Esophagus muscularis mucosa (tissue), 4 donors: ENCODE data around the gene PHKA1.

Experiments used
- CTCF ChIP-seq, 3 experiments: fragments of 200-600 bp in 2 of 3; fragments of 450-650 bp in 1 of 3; sonication (generic) in 2 of 3; IDR thresholded peaks; one replicate each; pipeline ENCODE4 v1.5.1; 2017 to 2019; ENCODE audit warnings: antibody characterized with exemption in 3 of 3, mild to moderate bottlenecking in 2 of 3, moderate library complexity in 1 of 3
- EP300 ChIP-seq: sonication (generic); formaldehyde crosslinking; IDR thresholded peaks from one replicate; pipeline ENCODE4 v1.6.1; 2017; ENCODE audit warnings: antibody characterized with exemption
- POLR2A ChIP-seq: fragments of 450-650 bp; IDR thresholded peaks from one replicate; pipeline ENCODE4 v1.6.1; 2017; ENCODE audit warnings: antibody characterized with exemption, moderate library complexity, mild to moderate bottlenecking, low read depth
- POLR2AphosphoS5 ChIP-seq, 2 donors: sonication (generic); formaldehyde crosslinking; IDR thresholded peaks; one replicate each; pipeline ENCODE4 v1.6.1; 2017; ENCODE audit warnings: antibody characterized with exemption in 2 of 2

GRCh38 chrX:72683631-72684030, 30.5 kb downstream of the PHKA1 start:
- no peak for TF ChIP-seq POLR2A
- no peak for TF ChIP-seq CTCF (IDR thresholded peaks at IDR 0.05)
- TF ChIP-seq POLR2AphosphoS5 (IDR thresholded peaks at IDR 0.05) = no peak
- no peak for TF ChIP-seq EP300
